Frontal cortex (tissue), 4 donors: ENCODE results near the gene LPCAT1. TPM values are rescaled to one million over a fixed set of nuclear protein-coding genes. Genes with fewer than 3 reads are reported as not detected.

Source experiments
- DNase-seq, 2 donors: peaks; one replicate each; pipeline ENCODE4 v3.0.0; 2012; ENCODE audit warnings: low spot score in 2 of 2
- FAIRE-seq: peaks from 2 replicates; lab custom pipeline; 2012; peaks lifted over from hg19 to GRCh38; lab: Jason Lieb, UNC
- total RNA-seq: library from RNA; depleted of rRNA; stranded (reverse); fragments of >200 nt; gene quantifications from one replicate; pipeline ENCODE4 v1.2.3, GENCODE V29; 2014
- donor health status: control.
- donor health status: control.
- donor health status: control.

Gene LPCAT1
- total RNA-seq, 1 donor from 2014 or later: 127 TPM

DNA sequence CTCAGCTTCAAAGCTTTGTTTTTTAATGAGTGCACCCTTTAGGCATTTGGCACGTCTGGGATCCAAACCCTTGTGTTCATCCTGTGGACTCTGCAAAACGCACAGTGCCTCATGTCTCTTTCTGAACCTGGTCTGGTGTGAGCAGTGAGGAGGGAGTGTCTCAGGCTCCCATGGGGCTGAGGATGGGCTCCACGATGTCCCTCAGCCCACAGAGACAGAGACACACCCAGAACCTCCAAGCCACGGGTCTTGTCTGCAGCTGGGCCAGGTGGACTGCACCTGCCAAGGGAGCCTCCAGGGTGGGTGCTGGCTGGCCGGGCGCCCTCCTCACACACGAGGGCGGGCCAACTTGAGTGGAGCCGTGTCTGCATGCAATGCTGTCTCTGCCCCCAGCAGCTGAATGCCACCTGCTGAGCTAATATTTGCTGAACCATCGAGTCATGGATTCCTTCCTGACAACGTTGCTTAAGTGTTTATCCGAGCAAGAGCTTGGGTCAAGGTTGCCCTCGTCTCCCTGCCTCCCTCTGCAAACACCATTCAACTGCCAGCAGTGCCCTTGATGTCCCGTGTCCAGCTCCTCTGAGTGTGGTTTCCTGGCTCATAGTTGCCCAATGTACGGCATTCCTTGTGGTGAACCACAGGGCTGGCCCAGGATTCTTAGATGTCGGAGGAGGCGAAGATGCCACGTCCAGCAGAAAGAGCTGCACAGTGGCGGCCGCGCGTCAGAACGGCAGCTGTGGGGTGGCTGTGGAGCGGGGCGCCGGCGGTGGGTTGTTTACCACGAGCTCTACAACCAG lies 31.4 kb upstream of the LPCAT1 start:
- FAIRE-seq (no peak), DNase-seq (no peak)

DNA sequence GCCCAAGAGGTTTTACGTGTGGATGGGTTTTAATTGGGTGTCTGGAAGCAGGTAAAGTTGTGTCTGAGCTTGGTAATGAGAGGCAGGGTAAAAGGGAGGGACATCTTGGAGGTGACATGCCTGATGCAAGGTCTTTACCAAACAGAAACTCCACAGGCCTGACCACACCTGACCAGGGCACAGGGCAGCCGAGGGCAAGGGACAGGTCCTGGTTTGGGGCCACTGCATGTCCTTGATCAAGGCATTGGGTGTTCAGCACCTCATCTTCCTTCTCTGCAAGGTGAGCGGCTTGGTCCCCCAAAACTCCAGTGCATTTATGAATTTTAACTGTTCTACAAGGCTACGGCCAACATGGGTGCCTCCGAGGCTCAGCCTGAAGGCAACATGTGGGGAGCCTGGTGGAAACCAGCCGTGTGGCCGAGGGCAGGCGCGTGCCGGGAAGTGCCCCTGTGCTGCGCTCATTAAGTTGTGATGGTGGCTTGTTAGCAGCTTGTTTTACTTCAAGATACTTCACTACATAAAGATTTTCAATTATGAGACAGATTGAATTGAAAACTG lies 30.7 kb upstream of the LPCAT1 start:
- DNase-seq (no peak), FAIRE-seq (no peak)

DNA sequence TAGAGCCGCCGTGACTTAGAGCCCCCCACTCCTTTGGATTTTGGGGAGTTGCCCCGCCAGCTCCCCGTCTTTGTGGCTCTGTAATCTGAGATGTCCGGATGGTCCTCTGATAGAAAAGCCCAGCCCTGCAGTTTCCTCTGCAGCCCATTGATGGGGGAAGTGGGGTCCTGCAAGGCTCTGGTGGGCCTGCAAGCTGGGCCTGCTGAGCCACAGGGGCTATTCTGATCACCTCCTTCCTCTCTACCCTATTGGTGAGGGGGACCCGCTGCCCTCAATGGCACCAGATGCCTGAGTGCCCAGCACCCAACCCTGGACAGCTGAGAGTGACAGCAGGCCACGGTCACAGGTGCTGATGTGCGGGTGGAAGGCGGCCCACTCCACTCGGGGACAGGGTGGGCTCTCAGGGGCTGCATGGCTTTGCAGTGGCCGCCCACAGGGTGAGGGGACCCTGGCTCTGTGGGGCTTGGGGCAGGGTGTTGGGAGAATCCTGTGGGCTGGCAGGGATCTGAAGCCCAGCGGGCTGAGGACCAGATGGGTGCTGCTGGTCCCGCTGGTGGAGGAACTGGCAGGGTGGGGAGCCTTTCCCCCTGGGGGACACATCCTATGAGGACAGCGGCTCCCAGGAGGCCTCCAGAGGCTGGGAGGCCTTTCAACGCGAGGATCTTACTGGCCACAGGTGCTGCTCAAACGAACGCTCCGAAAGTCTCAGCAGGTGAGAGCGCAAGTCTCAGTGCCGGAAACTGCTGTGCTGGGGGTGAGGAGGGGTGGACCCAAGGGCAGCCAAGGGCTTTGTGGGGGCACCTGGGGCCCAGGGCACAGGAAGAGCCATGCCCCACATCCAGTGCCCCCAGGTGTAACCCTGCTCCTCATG lies 30.0 kb upstream of the LPCAT1 start:
- no peak for FAIRE-seq
- DNase-seq: no peak

- FAIRE-seq (no peak), DNase-seq (peak; percentile 84 to 91)
These were observed 28.9 kb upstream of the LPCAT1 start for GRCh38 chr5:1552521-1553255.

DNA sequence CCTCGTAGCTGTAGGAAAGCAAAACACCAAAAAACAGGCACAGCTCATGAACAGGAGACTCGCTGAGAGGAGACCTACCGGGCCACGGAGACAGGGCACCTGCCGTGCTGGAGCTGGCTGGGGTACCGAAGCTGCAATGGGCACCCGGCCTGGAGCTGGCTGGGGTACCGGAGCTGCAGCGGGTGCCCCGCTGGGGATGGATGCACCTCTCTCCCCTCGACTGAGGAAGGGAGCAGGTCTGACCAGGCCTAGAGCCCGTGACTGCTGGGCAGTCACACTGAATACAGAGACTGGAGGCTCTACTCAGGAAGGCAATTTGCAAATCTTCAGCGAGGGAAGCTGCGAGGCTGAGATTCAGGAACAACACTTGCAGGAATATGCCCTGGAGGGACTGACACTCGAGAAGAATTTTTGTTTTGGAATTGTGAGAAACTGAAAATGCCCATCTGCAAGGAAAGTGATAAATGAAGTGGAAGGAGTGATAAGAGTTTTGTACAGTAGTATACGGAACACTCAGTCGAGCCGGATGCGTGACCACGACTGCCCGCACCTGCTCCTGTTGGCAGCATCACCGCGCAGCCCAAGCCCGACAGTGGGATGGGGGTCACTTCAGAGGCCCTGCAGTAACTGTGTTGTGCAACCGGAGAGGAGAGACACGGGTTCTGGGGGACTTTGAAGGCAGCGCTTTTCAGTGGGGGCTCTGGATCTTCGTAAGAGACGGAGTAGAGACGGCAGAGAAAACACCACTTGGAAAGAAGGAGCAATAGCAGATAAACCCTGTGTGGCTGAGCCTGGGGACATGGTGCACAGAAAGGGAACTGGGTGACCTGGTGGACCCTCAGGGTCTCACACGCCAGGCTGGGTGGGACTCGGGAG lies 27.9 kb upstream of the LPCAT1 start:
- no peak for FAIRE-seq
- no peak for DNase-seq

DNA sequence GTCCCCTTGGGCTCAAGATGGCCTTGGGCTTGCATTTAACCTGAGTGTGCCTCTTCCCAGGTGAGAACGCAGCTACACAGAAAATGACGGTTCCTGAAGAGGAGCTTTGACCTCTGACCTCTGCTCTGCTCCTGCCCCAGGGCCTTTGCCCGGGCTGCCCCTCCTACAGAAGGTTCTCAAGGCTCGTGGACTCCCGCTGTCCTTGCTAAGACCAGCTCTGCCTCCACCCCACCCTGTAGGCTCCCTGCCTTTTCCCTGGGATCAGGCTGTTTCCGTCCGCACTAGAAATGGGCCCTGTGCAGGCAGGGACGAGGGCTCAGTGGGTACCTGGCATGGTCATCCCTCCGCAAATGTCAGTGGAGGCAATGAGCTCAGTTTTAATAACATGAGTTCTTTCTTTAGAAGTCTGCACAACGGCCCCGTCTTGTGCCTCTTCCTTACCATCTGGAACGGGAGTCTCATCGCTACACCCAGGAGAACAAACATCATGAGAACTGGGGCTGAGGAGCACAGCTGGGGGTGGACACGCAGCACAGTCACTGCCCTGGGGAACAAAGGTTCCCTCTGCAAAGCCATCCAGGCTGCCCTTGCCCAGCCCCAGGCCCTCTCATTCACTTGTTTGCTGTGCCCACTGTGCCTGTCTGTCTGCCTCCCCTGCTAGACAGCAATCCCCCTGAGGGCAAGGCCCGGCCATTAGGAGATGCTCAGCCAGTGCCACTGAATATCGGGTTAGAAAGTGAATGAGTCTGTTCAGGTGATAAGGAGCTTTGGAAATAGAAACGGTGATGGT lies 26.7 kb upstream of the LPCAT1 start:
- no peak for FAIRE-seq

GRCh38 chr5:1549475-1550030 lies 25.8 kb upstream of the LPCAT1 start:
- FAIRE-seq (no peak), DNase-seq (no peak)

More for the DNA sequence above, 26.7 kb upstream of the LPCAT1 start:
- DNase-seq: no peak

DNA sequence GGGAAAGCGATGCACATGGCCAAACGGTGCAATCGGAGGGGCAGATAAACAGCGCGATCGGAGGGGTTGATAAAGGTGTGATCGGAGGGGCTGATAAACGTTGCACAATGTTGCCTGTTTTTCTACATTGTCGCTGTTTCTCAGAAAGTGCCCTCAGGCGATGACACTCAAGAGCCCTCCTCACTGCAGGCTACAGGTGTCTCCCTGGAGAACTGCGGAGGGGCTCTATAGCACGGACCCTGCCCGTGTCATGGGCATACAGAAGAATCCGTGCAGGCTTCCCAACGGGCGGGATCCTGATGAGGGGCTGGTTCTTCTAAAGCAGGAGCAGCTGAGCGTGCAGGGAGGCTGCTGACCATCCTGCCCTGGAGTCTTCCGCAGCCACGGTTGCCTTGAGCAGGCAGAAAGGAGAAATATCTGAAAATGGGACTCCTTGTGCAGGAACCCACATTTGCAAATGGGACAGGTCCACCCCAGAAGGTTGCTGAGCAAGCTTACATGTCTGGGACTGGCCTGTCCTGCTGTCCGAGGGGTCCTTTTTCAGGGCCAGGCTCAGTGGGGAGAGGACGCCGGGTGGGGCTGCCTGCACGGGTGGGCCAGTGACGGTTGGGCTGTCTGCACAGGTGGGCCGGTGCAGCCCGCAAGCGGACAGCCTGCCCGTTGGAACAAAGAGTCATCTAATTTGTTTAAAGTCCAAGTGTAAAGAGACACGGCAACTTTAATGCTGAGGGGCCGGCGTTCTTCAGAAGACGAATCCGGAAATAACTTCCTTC lies 25.1 kb upstream of the LPCAT1 start:
- DNase-seq (no peak), FAIRE-seq (no peak)

DNA sequence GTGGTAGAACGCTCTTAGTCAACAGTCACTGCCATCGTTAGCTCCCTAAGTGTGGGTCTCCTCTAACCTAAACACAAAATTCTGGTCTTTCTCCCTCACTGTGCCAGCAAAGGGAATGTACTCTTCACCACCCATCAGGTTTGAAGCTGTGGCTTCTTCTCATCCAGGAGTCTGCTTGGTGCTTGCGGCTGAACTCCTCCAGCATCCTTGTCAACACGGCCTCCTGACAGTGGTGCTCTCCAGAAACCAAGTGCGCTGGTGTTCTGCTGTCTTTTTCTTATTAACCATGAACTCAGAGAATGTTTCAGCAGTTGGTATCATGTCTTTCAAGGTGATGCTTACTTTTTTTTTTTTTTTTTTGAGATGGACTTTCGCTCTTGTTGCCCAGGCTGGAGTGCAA lies 23.9 kb upstream of the LPCAT1 start:
- DNase-seq: no peak
- FAIRE-seq: no peak

- FAIRE-seq: no peak
- no peak for DNase-seq
These were observed 23.5 kb upstream of the LPCAT1 start for GRCh38 chr5:1547236-1547635.

DNA sequence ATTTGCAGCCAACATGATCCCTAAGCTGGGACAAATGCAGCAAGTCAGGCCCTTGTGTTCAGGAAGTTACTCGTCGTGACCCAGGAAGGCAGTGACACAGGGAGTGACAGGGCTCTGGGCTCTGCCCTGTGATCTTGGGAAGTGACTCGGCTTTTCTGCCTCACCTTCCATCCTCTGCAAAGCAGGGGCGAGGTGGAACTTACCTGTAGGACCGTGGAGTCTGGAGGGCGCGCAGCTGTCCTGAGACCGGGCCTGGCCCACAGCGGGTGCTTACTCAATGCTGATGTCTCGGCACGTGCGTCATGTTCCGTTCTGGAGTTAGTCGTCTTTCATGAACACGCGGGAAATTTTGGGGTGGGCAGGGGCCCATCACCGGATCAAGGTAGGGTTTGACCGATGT lies 22.8 kb upstream of the LPCAT1 start:
- no peak for DNase-seq
- no peak for FAIRE-seq

DNA sequence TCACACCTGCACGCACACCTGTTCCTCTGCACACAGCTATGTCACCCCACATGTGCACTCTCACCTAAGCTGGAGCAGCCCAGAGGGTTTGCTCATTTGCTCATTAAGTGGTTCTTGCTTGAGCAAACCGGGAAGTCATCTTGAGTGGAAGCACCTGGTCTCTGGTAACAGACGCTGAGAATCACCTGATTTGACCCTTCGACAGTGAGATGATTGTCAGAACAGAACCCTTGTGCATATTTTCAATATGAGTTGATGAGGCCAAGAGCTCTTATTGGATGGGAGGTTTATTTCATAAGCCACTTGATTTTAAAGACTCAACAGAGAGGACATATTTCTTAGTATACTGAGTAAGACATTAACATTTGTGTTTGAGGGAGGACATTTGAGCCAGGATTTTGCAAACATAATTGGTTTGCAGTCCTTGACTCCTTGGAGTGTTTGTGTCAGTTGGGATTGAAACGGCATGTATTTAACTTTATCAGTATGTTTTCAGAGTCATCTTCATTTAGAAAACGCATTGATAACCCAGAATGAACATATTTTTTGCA lies 22.1 kb upstream of the LPCAT1 start:
- FAIRE-seq: no peak
- no peak for DNase-seq

- DNase-seq: no peak
- FAIRE-seq: no peak
These were observed 21.5 kb upstream of the LPCAT1 start for GRCh38 chr5:1545126-1545804.

GRCh38 chr5:1544294-1544961 lies 20.7 kb upstream of the LPCAT1 start:
- FAIRE-seq (no peak), DNase-seq (no peak)

DNA sequence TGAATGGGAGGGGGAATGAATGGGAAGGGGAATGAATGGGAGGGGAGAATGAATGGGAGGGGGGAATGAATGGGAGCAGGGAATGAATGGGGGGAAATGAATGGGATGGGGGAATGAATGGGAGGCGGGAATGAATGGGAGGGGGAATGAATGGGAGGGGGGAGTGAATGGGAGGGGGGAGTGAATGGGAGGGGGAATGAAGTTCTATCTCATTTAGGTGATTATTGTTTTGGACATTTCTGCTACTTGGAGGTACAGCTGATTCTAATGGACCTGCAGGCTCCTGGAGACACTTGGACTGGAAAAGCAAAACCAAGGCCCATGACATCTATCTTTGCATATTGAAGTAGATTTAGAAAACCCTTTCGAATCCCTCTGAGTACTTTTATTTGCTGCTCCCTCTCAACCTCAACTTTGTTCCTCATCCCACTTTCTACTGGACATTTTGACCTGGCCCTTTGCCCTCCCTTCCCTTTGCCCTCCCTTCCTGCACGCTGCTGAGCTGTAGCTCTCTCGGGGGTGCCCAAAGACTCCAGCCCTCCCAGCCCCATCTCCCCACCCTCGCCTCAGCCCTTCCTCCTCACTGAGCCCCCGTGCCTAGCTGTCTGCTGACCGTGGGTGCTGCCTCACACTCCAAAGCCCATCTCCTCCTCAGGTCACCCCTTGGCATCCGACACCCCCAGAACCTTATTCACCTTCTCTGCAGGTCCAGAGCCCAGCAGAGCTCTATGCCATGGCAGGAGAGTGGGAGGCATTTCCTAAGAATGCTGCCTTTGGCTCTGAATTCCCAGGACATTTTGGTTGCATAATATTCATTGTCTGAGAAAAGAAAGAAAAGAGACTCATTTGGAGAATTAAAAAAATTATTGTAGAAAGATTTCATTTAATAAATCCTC lies 19.9 kb upstream of the LPCAT1 start:
- FAIRE-seq (no peak), DNase-seq (no peak)
